Activated T-cell treated with anti-CD3 and anti-CD28 coated beads, Interleukin-2, amount 50 U/mL, for 48 hours (primary cell): ENCODE results near the gene ETFB.
A peak's percentile ranks its signal among the peaks of the same experiment; 100 is the strongest.

Source experiments
- DNase-seq, 2 experiments: peaks; one replicate each; pipeline ENCODE4 v3.0.0-alpha.2; 2020

ETFB gene

GRCh38 chr19:51351266-51351990, 14.8 kb downstream of the ETFB start:
- DNase-seq, result no peak

GRCh38 chr19:51347209-51347928, 18.8 kb downstream of the ETFB start:
- DNase-seq, result no peak

DNA sequence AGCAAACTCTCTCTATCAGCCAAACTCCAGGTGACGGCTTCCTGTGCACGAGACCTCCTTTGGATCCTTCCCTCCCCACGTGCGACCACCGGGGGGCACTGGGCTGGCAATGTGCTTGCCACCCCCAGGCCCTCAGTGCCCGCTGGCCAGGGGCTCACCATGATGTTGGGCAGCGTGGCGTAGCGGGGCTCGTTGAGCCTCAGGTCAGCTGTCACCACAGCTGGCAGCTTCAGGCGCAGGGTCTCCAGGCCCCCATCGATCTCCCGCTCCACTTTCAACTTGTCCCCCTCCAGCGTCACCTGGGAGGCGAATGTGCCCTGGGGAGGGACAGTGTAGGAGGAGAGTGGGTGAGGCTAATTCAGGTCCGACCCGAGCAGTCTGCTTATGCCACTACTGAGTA, 19.4 kb downstream of the ETFB start:
- no peak for DNase-seq

GRCh38 chr19:51345076-51345620, 21.0 kb downstream of the ETFB start:
- DNase-seq, result no peak

GRCh38 chr19:51342631-51343569, 23.3 kb downstream of the ETFB start:
- DNase-seq, result no peak

- DNase-seq, result no peak
These were observed 24.1 kb downstream of the ETFB start, which contains the start of gene VSIG10L for GRCh38 chr19:51341976-51342580. Gene VSIG10L (minus strand): TSS chr19:51342139. CDS start chr19:51342124, 15 bp downstream.

DNA sequence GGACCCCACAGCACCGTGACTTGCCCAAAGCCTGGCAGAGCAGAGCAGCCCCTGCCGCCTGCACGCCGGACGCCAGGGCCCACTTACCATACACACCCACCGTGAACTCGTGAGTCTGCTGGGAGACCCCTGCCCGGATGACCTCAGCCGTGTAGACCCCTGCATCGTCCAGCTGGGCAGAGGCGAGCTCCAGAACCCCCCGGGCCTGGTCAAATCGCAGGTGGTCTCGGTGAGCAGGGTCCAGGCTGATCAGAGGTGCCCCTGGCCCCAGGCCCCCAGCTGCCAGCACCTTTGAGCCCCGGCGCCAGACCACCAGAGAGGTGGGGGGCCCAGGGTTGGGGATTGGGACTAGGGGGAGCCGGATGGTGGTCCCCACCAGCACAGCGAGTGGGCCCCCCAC, 25.1 kb downstream of the ETFB start:
- DNase-seq, result no peak

GRCh38 chr19:51339687-51340656, 26.2 kb downstream of the ETFB start:
- peak; percentile 99 for DNase-seq

GRCh38 chr19:51339313-51339686, 26.9 kb downstream of the ETFB start:
- DNase-seq, result no peak

GRCh38 chr19:51338563-51339312, 27.4 kb downstream of the ETFB start:
- peak; percentile 95 for DNase-seq

GRCh38 chr19:51337861-51338562, 28.2 kb downstream of the ETFB start:
- no peak for DNase-seq

DNA sequence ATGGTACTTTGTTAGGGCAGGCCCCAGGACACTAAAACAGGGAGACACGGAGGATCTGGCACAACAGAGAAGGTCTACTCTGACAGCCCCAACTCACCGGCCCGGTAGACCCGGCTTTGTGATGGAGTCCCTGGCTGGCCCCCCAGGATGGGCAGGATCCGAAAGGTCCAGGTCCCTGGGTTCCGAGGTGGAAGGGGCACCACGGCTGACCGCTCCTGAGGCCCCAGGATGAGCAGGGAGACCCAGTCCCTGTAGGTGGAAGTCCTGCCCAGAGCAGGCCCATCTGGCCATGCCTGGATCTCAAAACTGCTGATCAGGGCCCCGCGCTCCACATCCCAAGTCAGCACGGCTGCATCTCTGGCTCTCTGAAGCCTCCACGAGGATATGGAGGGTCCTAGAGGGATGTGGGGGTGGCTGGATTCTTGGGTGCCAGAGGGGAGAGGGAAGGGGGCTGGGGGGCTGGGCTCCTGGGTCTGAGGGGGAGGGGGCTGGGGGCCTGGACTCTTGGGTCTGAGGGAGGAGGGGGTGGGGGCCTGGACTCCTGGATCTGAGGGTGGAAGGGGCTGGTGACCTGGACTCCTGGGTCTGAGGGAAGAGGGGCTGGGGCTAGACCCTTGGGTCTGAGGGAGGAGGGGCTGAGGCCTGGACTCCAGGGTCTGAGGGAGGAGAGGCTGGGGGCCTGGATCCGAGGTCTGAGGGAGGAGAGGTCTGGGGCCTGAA, 28.9 kb downstream of the ETFB start:
- no peak for DNase-seq

DNA sequence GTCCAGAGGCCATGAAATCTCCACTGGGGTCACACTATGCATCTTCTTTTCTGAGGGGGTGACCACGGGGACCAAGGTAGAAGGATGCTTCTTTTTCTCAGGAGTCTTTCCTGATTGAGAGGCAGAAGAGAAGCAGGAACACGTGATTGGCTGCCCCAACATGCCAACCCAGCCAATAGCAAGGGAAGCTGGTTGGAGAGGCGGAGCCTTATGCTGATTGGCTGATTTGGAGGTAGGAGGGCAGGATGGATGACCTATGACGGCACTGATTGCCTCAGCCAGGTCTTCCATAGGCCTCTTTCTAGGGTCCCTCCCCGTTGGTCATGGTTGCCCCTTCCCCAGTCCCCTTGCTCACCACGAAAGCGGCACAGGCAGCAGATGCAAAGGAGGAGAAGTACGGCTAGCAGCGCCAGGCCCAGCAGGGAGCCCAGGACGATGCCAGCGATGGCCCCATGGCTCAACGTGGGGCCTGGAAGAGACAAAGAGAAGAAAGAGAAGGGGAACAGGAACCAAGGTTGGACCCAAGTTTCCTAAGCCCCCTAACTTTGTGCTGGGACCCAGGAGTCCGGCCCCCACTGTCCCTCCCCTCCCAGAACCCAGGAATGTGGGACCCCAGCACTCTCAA, 32.2 kb downstream of the ETFB start:
- DNase-seq, result peak in 1 of 2 experiments; percentile 40

DNA sequence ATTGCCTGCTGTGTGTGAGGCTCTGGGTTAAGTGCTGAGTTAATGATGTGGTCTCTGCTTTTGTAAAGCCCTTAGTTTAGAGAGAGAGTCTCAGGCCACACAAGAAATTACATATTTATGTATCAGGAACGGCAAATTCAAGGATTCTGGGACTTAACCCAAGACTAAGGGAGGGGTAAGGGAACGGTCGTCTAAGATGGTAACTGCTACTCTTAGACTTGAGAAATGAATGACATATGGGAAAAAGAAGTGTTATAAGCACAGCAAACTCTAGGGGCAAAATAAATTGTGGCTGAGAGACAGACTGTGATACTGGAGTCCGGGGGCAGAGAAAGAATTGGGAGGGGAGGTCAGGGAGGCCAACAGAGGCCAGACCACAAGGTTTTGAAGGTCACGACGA, 34.5 kb downstream of the ETFB start:
- DNase-seq, result no peak

GRCh38 chr19:51331193-51331592, 35.0 kb downstream of the ETFB start:
- no peak for DNase-seq

- no peak for DNase-seq
These were observed 35.8 kb downstream of the ETFB start for GRCh38 chr19:51330366-51330765.

DNA sequence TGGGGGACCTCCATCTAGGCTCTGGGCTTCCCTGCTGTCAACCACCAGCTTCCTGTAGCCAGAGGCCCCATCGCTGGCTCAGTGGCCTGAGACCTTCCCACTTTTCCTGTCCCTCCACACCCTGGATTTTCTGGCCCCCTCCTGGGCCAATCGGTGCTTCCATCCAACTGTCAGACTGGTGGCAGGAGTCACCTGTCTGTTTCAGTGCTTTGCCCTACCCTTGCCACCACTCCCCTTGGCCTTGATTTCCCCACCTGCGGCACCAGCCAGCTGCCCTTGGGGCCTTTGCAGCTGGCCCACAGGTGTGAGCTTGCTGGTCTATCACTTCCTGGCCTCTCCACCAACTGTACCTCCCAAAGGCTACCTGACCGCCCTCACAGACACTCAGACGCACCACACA, 36.8 kb downstream of the ETFB start:
- DNase-seq, result no peak
